NCI-H2196 (cell line): ENCODE measurements around the gene TEAD3.

ENCODE experiments used
- DNase-seq: peaks from one replicate; lab custom pipeline; 2025; ENCODE audit not compliant: unreplicated experiment; lab: John Stamatoyannopoulos, UW

Gene TEAD3

DNA sequence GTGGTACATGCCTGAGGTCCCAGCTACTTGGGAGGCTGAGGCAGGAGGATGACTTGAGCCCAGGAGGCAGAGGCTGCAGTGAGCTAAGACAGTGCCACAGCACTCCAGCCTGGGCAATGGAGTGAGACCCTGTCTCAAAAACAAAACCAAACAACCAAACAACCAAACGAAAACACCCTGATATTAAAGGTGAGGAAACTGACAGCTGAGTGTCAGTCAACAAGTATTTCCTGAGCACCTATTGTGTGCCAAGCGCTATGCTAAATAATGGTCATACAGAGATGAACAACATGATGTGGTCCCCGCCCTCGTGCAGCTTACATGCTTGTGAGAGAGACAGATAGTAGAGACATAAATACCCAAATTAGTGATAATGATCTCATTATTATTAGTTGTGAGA lies 17.7 kb upstream of the TEAD3 start:
- DNase-seq = no peak

DNA sequence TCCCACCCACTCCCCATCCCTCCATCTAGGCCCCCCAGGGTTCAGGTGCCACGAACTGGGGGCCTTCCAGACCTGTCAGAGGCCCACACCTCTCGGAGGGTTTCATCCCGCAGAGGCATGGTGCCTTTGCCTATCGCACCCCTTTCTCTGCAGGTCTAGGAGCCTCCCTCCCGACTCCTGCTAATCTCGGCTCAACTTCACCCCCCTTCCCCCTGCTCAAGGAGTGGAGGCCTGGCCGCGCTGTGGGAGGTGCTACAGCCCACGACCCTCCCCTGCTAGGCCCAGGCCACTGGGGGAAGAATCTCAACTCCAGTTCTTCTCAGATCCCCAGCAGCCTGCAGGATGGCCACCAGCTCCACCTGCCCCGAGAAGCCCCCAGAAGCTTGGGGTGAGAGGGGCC lies 15.9 kb upstream of the TEAD3 start, which contains the start of gene TULP1:
TSS of gene TULP1 (minus strand) at position 157 of the 400 bp plus-strand sequence. CDS start at position 119, 38 bp downstream.
- no peak for DNase-seq

DNA sequence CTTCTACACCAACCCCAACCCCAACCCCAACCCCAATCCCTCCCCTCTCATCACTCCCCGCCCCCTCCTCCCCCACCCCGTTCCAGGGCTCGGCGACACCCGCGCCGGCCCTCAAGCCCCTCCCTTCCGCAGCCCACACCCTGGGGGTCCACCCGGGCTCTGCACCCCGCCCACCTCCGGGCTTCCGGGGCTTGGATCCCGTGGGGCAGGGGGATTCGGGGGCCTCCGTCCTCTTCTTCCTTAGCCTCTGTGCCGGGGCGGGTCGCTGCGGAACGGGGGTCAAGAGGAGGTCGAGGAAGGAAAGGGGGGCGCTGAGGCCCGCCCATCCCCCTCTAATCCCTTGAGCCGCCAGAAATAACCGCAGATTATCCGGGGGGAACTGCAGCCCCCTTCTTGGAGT lies 15.1 kb upstream of the TEAD3 start:
- no peak for DNase-seq

DNA sequence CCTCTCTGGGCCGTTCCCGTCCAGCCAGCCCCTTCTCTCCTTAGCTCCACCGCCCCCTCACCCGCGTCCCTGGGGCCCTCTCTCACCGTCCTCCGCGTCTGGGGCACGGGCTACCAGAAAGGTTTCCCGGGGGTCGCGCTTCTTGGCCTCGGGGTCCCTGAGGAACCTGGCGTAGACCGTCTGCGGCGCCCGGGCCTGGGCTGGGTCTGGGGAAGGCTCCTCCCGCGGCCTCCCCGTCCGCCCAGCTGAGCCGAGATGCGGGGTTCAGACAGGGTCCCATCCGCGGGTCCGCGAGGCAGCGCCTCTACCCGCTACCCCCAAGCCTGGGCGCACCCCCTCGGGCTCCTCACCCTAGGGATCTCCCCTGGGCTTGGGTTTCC lies 14.7 kb upstream of the TEAD3 start:
- DNase-seq = no peak

DNA sequence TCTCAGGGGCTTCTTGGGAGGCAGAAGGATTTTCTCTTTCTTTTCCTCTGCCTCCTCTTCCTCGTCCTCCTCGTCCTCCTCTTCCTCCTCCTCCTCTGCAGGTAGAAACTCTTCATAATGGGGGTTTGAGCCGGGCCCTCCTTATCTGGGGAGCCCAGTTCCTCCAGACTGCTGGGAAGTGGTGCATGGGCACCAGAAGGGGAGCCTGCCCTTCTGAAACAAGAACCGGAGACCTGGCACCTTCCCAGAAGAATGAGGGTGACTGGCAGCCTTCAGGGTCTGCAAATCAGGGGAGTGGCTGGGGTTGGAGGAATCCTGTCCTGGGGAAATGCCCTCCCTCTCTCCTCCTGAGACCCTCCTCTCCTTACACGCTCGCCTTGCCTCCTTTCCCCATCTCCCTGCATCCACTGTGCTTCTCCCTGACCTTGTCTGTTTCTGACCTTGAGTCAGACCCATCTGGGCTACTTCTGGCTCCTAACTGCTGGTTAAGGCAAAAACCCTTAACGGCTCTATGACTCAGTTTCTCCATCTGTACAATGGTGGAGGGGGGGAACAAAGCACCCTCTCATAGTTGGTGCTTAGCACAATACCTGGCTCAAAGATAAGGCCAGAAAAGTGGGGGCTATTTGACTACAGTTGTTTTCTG lies 14.2 kb upstream of the TEAD3 start:
- DNase-seq = no peak

DNA sequence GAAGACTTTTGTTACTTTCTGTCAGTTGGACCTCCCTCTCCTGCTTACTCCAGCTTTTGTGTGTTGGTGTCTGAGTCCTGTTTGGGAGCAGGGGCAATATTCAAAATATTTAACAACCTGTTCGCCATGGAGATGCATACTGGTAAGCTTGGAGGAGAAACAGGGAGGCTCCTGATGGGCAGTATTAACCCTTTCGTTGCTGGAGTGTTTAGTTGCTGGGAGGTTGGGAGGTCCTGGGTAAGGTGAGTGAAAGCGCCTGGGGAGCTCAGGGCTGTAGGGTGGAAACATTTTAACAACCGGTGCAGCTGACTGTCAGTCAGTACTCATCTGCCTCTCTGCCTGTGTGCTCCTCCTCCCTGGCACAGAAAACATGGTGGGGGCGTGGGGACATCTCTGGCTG lies 11.7 kb upstream of the TEAD3 start:
- no peak for DNase-seq

DNA sequence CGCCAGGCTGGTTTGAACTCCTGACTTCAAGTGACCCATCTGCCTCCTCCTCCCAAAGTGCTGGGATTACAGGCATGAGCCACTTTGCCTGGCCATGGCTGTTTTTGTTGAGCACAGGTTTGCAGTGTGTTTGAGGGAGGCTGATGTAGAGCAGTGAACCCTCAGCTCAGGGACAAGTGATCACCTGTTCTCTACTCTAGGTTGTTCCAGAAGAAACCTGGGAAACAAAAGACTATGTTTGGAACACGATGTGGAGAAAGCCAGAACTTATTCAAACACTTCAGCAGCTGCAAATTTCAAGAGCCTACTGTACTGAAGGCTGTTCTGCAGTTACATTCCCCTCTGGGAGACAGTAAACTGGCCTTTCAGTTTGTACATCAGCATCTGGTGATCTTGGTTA lies 11.1 kb upstream of the TEAD3 start:
- DNase-seq = no peak

DNA sequence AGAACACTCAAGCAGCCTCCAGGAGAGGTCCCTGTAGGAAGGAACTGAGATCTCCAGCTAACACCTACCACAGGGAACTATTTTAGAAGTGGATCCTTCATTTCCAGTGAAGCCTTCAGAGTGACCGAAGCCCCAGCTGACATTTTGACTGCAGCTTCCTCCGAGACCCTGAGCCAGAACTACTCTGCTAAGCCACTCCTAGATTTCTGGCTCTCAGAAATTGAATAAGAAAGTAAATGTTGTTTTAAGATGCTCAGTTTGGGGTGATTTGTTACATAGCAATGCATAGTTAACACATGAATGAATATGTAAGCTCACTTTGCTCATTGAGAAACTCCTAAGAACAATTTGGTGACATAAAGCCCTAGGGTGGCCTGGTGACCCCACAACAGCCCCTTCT lies 10.3 kb upstream of the TEAD3 start:
- no peak for DNase-seq

DNA sequence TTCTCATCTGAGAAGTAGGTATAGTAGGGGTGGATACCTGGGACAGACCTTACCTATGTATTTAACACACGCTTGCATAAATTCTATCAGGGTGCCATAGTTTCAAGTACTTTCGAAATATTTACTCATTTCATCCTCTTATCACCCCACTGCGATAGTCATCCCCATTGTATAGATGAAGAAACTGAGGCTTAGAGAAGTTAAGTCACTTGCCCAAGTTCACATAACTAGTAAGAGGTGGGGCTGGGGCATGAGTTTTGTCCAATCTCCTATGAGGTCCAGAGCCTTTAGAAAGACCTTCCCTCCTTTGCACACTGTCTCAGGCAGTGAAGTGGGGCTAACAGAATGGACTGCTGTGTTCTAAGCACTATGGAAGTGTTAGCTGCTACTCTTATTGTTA lies 9.7 kb upstream of the TEAD3 start:
- DNase-seq = no peak

DNA sequence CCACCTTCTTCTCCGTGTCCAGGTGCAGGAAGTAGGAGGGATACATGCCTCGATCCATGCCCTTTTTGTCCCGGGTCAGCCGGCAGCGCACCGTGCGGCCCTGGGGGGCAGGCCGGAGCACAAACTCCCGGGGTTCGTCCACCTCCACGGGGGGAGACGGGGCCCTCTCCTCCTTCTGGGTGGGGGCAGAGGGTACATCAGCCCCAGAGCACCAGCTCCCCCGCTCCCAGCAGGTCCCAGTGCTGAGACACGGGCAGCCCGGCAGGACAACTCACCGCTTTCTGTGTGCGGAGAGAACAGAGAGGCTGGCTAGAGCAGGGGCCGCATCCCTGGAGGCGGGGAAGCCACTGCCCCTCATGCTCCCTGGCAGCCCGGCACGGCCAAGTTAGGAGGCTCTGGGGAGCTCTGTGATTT lies 9.1 kb upstream of the TEAD3 start:
- DNase-seq = no peak

DNA sequence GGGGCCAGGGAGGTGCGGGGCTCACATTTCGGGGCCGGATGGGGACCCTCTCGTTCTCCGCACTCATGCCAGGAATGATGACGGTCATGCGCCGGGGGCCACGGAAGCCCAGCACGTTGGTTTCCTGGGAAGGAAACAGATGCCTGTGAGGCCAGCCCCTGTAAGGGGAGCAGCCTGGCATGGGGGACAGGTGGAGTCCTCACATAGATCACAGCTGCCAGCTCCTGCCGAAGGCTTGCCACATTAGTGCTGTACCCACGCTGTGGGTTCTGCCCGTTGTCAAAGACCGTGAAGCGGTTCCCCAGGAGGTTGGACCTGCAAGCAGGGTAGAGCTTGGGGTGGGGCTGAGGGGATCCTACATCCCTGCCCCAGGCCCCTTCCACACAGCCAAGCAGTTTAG lies 6.7 kb upstream of the TEAD3 start:
- no peak for DNase-seq

DNA sequence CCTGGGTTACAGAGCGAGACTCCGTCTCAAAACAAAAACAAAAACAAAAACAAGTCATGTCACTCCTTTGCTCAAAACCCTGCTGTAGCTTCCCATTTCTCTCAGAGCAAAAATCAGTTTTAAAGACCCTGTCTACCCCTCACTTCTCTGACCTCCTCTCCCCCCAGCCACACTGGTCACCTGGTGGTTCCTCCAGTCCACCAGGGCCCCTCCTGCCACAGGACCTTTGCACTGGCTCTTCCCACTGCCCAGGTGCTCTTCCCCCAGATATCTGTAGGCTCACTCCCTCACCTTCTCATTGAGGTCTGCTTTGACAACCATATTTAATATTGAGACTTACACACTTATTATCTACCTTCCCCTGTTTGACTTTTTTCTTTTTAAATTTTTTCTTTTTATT lies 4.9 kb upstream of the TEAD3 start:
- DNase-seq = no peak

DNA sequence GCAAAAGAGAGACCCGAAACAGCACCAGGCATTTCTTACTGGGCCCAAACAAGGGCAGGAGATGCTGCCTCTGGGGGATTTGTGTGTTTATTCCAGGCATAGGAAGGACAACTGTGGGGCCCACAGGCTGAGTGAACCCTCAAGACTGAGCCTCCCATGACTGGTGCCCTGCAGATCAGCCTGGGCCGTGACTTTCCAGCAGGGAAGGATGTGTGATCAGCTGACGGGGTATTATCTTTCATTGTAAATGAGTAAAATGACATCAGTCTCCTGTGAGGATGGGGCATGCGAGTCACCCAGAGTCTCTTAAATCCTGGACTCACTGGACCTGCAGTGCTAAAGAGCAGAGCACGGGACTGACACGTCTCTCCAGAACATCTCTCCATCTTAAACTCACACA lies 3.9 kb upstream of the TEAD3 start:
- DNase-seq = peak; percentile 55

DNA sequence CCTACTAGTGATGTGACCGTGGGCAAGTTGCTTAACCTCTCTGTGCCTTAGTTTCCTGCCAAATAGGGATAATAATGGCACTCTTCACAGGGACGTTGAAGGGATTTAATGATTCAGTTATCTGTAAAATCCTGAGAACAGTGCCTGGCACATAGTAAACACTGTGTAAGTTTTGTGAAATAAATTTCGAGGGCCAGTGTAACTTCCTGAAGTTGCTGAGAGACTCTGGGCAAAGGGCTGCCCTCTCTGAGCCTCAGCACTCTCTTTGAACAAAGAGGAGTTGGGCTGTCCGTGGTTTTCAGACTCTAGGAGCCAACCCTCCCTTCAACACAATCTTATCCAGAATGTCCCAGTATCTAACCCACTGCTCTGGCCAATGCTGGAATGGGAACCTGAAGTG lies 2.5 kb upstream of the TEAD3 start:
- DNase-seq = no peak

DNA sequence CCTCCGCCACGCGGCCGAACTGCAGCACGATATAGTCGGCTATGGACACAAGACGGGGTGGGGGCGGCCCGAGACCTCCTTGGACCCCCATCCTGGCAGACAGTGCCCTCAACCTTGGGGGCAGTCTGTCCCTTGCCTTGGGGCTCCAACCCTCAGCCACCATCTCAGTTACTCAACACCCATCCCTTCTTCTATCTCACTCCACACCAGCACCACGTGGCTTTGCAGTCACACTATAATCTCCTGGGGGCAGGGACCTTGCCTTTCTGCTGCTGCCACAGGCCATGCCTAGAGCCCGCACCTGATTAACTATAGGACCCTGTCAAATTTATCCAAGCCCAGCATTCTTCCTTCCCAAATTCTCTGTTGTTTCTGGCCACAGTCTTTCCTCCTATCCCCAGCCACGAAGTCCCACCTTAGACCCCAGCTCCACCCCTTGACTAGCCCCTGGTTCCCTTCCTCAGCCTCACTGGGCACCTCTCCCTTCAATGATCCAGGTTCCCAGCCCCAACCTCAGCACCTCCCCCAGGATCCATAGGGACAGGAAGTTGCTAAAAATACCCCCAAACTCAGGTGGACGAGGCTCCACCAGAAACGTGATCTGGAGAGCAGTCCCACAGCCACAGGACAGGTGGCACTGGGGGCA lies 1.7 kb upstream of the TEAD3 start:
- no peak for DNase-seq

DNA sequence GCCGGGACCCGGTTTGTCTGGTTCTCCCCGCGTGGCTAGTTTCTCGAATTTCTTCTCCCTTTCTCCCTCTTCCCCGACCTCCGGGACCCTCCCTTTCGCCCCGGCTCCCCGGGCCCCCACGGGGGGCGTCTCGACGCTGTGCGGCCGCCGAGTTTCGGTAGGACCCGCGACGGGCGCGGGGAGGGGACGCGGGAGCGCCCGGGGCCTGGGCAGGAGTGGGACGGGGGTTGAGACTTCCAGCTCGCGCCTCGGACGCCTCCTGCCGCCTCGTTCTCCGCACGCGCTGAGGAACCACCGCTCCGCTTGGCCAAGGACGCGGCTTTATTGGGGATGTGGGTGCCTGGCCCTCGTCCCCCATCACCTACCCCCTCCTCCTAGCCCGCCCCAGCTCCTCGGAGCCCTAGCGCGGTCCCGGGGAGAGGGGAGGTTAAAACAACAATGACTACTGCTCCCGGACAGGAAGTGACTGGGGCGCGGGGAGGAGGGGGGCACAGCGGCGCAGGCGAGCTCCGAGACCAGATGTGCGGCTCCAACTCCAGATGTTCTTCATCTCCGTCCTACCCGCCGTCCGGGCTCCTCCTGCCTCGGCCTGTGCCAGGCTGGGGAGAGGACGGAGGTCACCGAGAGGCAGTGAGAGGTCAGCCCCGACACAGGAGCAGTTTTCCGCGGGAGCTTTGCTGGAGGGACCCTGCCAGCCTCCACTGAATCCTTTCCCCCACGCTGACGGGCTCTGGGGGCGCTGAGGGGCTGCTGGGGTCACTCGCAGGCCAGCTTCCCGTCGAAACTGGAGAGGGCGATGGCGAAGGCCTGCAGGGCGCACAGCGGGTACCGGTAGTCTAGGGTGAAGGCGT lies 917 bp upstream of the TEAD3 start:
- DNase-seq = no peak

DNA sequence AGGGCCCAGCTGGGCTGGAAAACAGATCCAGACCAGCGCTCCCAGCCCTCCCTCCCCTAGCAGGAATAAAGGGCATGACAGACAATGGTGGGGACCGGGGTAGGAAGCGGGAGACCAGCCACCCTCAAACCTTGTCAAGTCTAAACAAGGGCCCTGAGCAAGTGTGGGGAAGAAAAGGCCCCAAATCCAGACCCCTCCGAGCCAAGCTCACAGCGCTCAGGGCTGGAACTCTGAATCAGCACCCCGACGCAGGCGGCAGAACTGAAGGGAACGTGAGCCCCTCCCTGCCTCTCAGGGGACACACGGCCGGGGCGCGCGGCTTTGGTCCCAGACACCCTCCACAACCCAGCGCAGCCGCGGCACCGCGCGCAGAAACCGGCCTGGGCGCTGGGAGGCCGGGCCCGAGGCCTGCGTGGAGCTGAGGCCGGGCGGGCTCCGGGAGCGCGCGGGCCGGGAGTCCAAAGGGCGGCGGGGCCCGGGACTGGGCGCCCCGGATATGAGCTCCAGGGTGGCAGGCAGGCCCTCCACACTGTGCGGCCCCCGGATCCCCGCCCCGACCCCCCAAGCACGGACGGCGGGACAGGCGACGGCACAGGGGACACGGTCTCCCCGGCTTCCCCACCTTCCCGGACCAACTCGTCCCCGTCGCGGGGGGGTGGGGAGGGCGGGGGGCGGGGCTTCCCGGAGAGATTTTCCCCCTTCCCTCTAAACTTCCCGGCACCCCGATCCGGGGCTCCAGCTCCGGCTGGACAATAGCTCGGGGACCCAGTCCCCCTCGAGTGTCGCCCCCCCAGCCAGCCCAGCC lies 641 bp downstream of the TEAD3 start:
- no peak for DNase-seq

DNA sequence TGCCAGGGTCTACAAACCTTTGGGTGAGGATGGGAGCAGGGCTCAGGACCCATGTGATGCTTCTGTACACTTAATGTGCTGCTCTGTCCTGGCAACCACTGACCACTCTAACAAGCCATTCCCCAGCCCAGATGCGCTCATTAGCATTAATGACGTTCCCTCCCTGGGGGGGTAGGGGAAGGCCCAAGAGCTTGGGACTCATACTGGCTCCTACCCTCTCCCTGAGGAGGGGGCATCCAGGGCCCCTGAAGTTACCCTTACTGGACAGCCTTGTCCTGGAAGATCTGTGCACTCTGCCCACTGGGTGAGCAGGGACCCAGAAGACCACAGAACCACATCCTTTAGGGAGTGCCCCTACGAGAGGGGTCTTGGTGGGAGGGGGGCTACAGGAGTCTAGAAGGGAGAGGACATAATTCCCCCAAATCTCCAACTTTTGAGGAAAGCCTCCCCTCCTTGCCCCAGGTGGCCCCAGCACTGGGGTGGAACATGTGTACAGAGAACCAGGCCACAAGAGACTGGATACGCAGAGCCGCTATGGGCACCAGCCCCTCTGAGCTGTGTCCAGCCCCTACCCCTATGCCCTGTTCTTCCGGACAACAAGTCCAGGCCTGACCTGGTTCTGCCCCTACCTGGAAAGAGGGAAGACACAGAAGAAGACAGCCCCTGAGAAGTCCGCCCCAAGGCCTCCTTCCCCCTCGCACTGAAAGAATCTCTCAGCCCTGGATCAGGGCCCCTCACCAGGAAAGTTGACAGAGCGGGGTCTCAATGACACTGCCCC lies 1.4 kb downstream of the TEAD3 start:
- DNase-seq = no peak

DNA sequence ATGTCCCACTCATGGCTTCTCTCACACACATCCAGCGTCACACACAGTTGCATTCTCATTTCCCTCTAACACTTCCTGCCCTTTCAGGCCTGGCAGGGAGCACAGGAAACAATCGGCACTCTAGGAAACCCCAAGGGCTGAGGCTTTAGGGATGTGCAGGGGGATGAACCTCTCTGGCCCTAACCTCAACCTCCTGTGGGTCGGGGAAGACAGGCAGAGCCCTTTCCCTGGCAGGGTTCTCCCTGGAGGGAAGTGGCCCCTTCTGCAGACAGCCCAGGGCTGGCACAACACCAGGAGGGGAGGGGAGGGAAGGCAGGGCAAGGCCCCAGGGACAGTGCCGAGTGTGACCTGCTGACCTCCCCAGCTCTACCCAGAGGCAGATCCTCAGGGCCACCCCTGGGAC lies 2.7 kb downstream of the TEAD3 start:
- no peak for DNase-seq

DNA sequence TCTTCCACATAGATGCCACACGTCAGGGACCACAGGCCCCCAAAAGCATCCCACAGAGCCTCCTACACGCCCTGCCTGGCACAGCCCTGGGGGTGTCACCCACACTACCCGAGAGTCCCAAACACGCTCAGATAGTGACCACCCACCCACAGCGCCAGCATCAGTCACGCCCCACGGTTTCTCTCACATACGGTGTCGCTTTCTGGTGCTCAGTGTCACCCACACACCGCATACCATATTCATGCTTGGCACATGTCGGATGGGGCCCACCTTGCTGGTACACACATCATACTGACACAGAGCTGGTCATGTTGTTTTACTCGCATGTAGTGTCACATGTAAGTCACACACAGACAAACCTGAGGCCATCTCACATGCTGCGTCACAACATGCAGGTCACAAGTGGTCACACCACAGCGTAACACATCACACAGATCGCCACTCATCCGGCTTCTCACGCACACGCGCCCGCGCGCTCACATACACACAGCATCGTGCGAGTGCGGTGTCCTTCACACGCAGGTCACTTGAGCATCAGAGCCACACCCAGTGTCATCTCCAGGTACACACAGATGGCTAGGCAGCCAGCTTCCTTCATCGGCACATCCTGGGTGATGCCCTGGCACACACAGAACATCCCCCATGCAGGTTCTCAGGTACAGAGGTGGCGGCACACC lies 3.4 kb downstream of the TEAD3 start:
- no peak for DNase-seq
